Mesenchymal stem cell (in vitro differentiated cells and primary cell): ENCODE measurements around the gene SRGAP2C.
"Not testable (repeated sequence)": the region's sequence is repeated elsewhere in the genome, so short reads cannot be mapped to it uniquely, and the experiment has no call there.

Source experiments
- DNase-seq: peaks from one replicate; pipeline ENCODE4 v3.0.0-alpha.2; 2013
- H2AFZ ChIP-seq: one replicate; pipeline ENCODE4 v1.6.1; 2013; ENCODE audit warnings: low read depth, mild to moderate bottlenecking, control low read depth, inconsistent platforms, low read length, moderate library complexity
- H2AK5ac ChIP-seq: 2 replicates; pipeline ENCODE4 v1.6.1; 2013; ENCODE audit warnings: low read length, moderate library complexity, mild to moderate bottlenecking, inconsistent platforms; ENCODE audit not compliant: severe bottlenecking
- H2BK120ac ChIP-seq: one replicate; pipeline ENCODE4 v1.6.1; 2013; ENCODE audit warnings: low read depth, mild to moderate bottlenecking, inconsistent platforms, low read length, moderate library complexity
- H2BK12ac ChIP-seq, 2 experiments: one replicate each; pipeline ENCODE4 v1.6.1; 2013; ENCODE audit warnings: inconsistent platforms in 2 of 2, low read length in 2 of 2, mild to moderate bottlenecking in 2 of 2, moderate library complexity in 2 of 2, control low read depth in 1 of 2
- H2BK15ac ChIP-seq: one replicate; pipeline ENCODE4 v1.6.1; 2013; ENCODE audit warnings: mild to moderate bottlenecking, low read depth, inconsistent platforms; ENCODE audit not compliant: poor library complexity, severe bottlenecking
- H2BK5ac ChIP-seq: 2 replicates; pipeline ENCODE4 v1.6.1; 2013; ENCODE audit warnings: low read depth, mild to moderate bottlenecking, low read length, control low read depth, inconsistent platforms; ENCODE audit not compliant: poor library complexity, severe bottlenecking
- H3K14ac ChIP-seq, 2 experiments: one replicate each; pipeline ENCODE4 v1.6.1; 2013; ENCODE audit warnings: inconsistent platforms in 2 of 2, low read length in 2 of 2, control low read depth in 1 of 2, mild to moderate bottlenecking in 1 of 2, moderate library complexity in 1 of 2
- H3K18ac ChIP-seq, 2 experiments: one replicate each; pipeline ENCODE4 v1.6.1; 2013; ENCODE audit warnings: inconsistent platforms in 2 of 2, low read length in 2 of 2, control low read depth in 1 of 2, low read depth in 1 of 2, mild to moderate bottlenecking in 1 of 2
- H3K23ac ChIP-seq, 2 experiments: one replicate each; pipeline ENCODE4 v1.6.1; 2013; ENCODE audit warnings: inconsistent platforms in 2 of 2, low read length in 2 of 2, mild to moderate bottlenecking in 2 of 2, moderate library complexity in 2 of 2, control low read depth in 1 of 2
- H3K27ac ChIP-seq: 2 replicates; pipeline ENCODE4 v1.5.1; 2013; ENCODE audit warnings: mild to moderate bottlenecking, moderate library complexity, low read length, control low read depth, inconsistent platforms; ENCODE audit not compliant: poor library complexity, severe bottlenecking
- H3K27me3 ChIP-seq, 2 experiments: 2 replicates each; pipeline versions ENCODE4 v1.6.1 to v1.7.0; 2013; ENCODE audit warnings: low read length in 2 of 2, mild to moderate bottlenecking in 2 of 2, moderate library complexity in 2 of 2, control low read depth in 1 of 2, inconsistent platforms in 1 of 2; ENCODE audit not compliant: control insufficient read depth in 1 of 2, insufficient read depth in 1 of 2
- H3K36me3 ChIP-seq, 2 experiments: 2 replicates each; pipeline versions ENCODE4 v1.6.1 to v1.7.0; 2013; ENCODE audit warnings: low read length in 2 of 2, control low read depth in 1 of 2, inconsistent platforms in 1 of 2, low read depth in 1 of 2, mild to moderate bottlenecking in 1 of 2; ENCODE audit not compliant: insufficient read depth in 2 of 2, control insufficient read depth in 1 of 2
- H3K4ac ChIP-seq, 2 experiments: one replicate each; pipeline ENCODE4 v1.6.1; 2013; ENCODE audit warnings: inconsistent platforms in 2 of 2, low read length in 2 of 2, mild to moderate bottlenecking in 2 of 2, moderate library complexity in 2 of 2, control low read depth in 1 of 2, low read depth in 1 of 2
- H3K4me1 ChIP-seq: 2 replicates; pipeline ENCODE4 v1.6.1; 2013; ENCODE audit warnings: low read depth, low read length, control low read depth; ENCODE audit not compliant: control insufficient read depth, insufficient read depth
- H3K4me2 ChIP-seq: 2 replicates; pipeline ENCODE4 v1.6.1; 2013; ENCODE audit warnings: low read length, mild to moderate bottlenecking, inconsistent platforms; ENCODE audit not compliant: poor library complexity, severe bottlenecking
- H3K4me3 ChIP-seq, 2 experiments: 2 replicates each; pipeline versions ENCODE4 v1.5.1 to v1.7.0; 2013; ENCODE audit warnings: low read length in 2 of 2, mild to moderate bottlenecking in 2 of 2, control low read depth in 1 of 2, low read depth in 1 of 2; ENCODE audit not compliant: insufficient read depth in 1 of 2
- H3K79me1 ChIP-seq: replicated peaks from 2 replicates; pipeline ENCODE4 v1.6.1; 2013; ENCODE audit warnings: mild to moderate bottlenecking, control low read depth, low read length, inconsistent platforms; ENCODE audit not compliant: poor library complexity, severe bottlenecking
- H3K9ac ChIP-seq: 2 replicates; pipeline ENCODE4 v1.7.0; 2013; ENCODE audit warnings: mild to moderate bottlenecking, low read length, moderate library complexity
- H3K9me3 ChIP-seq: 2 replicates; pipeline ENCODE4 v1.7.0; 2013; ENCODE audit warnings: mild to moderate bottlenecking, low read length; ENCODE audit not compliant: control insufficient read depth
- H4K8ac ChIP-seq: one replicate; pipeline ENCODE4 v1.6.1; 2013; ENCODE audit warnings: inconsistent platforms, mild to moderate bottlenecking, low read length, moderate library complexity
- H4K91ac ChIP-seq: one replicate; pipeline ENCODE4 v1.6.1; 2013; ENCODE audit warnings: mild to moderate bottlenecking, low read length, inconsistent platforms
- WGBS: methylation state at CpG from one replicate; pipeline ENCODE4 v1.1.7; 2013; ENCODE audit warnings: mixed read lengths; 5-methylcytosine and 5-hydroxymethylcytosine counted together

SRGAP2C gene

DNA sequence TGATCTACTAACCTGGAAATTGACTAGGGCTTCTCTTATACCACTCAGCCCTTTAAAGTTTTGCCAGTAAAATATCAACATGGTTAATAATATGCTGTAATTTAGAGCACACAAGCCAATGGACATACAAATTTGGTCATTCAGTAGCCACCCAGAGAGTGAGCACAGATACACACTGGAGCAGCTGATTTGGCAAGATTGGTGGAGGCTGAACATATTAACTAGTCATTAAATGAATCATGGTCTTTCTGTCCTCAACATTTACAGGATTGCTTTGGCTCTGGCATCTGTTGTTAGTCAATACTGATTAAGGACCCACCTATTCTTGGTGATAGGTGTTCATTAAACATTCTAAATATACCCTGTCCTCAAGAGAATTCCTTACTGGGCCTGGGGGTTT, 130.7 kb downstream of the SRGAP2C start:
- H3K36me3 ChIP-seq, H3K9me3 ChIP-seq, H3K23ac ChIP-seq, H2BK5ac ChIP-seq, H3K4ac ChIP-seq, H3K4me2 ChIP-seq, H2BK15ac ChIP-seq, H3K79me1 ChIP-seq, H3K18ac ChIP-seq, H3K27ac ChIP-seq, DNase-seq, H4K91ac ChIP-seq, H3K9ac ChIP-seq, H3K27me3 ChIP-seq, H3K4me3 ChIP-seq, H2AFZ ChIP-seq, H3K14ac ChIP-seq, H2AK5ac ChIP-seq, H4K8ac ChIP-seq, H3K4me1 ChIP-seq, H2BK120ac ChIP-seq, H2BK12ac ChIP-seq: not testable (repeated sequence)

DNA sequence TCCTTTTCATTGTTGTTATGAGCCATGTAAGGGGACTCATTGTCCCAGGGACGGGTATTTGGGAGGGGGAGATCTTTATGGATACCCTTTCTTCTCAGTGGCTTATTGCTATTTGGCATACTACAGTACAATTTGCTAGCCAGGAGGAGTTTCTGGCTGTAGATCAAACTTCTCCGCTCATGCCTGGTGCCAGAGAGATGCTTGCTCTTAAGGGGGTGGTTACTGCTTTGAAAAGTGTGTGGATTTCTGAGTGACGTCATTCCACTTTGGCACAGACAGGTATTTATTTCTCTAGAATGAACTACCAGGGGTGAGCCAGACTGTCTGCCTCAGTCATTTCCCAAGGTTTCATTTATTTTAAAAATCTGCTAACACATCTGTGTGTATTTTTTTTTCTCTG, 131.3 kb downstream of the SRGAP2C start:
- H4K91ac ChIP-seq, H3K14ac ChIP-seq, H2BK5ac ChIP-seq, H3K36me3 ChIP-seq, H3K4me3 ChIP-seq, H2AFZ ChIP-seq, H3K79me1 ChIP-seq, H4K8ac ChIP-seq, DNase-seq, H3K4me1 ChIP-seq, H3K27ac ChIP-seq, H3K27me3 ChIP-seq, H3K9ac ChIP-seq, H2BK120ac ChIP-seq, H2BK15ac ChIP-seq, H3K4me2 ChIP-seq, H3K23ac ChIP-seq, H3K9me3 ChIP-seq, H3K4ac ChIP-seq, H2BK12ac ChIP-seq, H2AK5ac ChIP-seq, H3K18ac ChIP-seq: not testable (repeated sequence)
- no CpG with 5 or more reads among the region's 3 CpGs for WGBS

DNA sequence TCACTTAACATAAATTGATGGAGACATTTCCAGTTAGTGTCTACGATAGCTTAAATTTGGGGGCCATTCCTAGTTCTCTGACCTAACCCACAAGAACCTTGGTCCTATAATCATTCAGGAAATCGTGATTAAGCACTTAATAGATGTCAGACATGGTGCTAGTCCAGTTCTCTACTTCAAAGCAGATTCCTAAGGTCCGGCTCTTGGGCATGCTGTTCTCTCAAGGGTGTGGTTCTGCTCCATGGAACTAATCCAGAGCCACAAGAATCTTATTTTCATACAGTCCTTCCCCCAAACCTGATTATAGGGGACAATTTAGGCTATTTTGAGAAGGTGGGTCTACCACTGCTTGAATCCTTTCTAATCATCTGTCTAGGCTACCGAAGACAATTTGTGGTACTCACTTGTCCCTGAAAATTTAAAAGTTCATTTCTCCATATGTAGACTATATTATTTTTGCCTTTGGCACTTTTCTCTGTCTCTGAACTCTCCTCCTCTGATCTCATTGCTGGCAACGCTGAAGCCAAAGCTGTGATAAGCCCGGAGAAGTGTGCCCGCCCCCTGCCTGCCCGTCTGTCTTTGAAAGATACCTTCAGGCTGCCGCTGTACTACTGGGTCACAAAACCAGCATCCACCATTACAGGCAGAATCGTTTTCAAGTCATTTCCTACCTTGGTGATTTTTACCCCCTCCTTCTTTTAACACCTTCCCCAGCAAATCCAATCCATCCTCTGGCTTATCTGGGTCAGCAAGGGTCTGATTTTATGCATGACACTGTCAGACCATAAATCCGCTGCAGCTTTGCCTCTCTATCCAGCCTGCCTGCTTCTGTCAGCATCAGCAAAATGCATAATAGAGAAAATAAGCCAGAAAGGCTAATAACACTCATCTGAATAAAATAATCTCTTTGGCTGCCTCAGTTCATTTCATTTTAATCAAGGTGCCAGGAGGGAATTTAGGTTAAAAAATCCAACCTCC, 133.0 kb downstream of the SRGAP2C start:
- H2BK5ac ChIP-seq, H3K4ac ChIP-seq, H2AK5ac ChIP-seq, H3K27me3 ChIP-seq, H2BK12ac ChIP-seq, H3K18ac ChIP-seq, H3K4me2 ChIP-seq, H4K8ac ChIP-seq, H3K79me1 ChIP-seq, DNase-seq, H4K91ac ChIP-seq, H3K27ac ChIP-seq, H3K4me1 ChIP-seq, H3K4me3 ChIP-seq, H3K9ac ChIP-seq, H3K14ac ChIP-seq, H3K36me3 ChIP-seq, H2AFZ ChIP-seq, H2BK15ac ChIP-seq, H3K23ac ChIP-seq, H2BK120ac ChIP-seq, H3K9me3 ChIP-seq: not testable (repeated sequence)
- no CpG with 5 or more reads among the region's 11 CpGs for WGBS

DNA sequence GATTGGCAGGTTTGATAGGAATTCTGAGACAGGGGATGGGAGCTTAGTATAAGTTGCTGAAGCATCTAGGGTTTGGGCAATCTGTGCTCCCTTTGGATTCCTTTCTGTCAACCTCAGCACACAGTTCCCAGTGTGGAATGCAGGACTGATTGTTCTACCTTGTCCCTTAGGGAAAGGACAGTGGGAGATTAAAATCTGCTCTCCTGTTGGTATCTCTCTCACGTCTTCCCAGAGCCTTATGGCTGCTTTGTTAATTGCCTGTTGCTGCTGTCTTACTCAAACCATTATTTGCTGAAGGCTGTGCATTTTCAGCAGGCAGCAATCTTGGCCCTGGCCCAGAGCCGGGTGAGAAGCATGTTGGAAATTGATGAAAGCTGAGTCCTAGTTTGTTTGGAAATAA, 133.9 kb downstream of the SRGAP2C start:
- not testable (repeated sequence) for H3K36me3 ChIP-seq

More for the DNA sequence above, 133.9 kb downstream of the SRGAP2C start:
- not testable (repeated sequence) for H2AFZ ChIP-seq, H3K18ac ChIP-seq, H4K8ac ChIP-seq, H3K9ac ChIP-seq, H3K79me1 ChIP-seq, DNase-seq, H3K4me2 ChIP-seq, H3K27me3 ChIP-seq, H3K4me3 ChIP-seq, H3K27ac ChIP-seq, H4K91ac ChIP-seq, H2AK5ac ChIP-seq, H3K14ac ChIP-seq, H3K23ac ChIP-seq, H3K4ac ChIP-seq, H2BK15ac ChIP-seq, H2BK5ac ChIP-seq, H2BK120ac ChIP-seq, H3K4me1 ChIP-seq, H2BK12ac ChIP-seq, H3K9me3 ChIP-seq
- no CpG with 5 or more reads among the region's 2 CpGs for WGBS
